T1000 (cell line): ENCODE measurements around the gene PTPRO.

Experiments
- DNase-seq: peaks from one replicate; lab custom pipeline; 2025; ENCODE audit warnings: mixed read lengths; lab: John Stamatoyannopoulos, UW

PTPRO gene

GRCh38 chr12:15446807-15447206 is 124.5 kb downstream of the PTPRO start:
- peak; percentile 42 for DNase-seq

- no peak for DNase-seq
These were observed 131.3 kb downstream of the PTPRO start for GRCh38 chr12:15453613-15454012.

GRCh38 chr12:15458008-15458407 is 135.7 kb downstream of the PTPRO start:
- no peak for DNase-seq

- no peak for DNase-seq
These were observed 146.6 kb downstream of the PTPRO start for GRCh38 chr12:15468911-15469310.

GRCh38 chr12:15469356-15469755 is 147.0 kb downstream of the PTPRO start:
- DNase-seq, result no peak

- no peak for DNase-seq
These were observed 149.7 kb downstream of the PTPRO start for GRCh38 chr12:15472036-15472435.

- DNase-seq, result no peak
These were observed 152.5 kb downstream of the PTPRO start for GRCh38 chr12:15474766-15475165.

- no peak for DNase-seq
These were observed 155.5 kb downstream of the PTPRO start for GRCh38 chr12:15477761-15478160.

- no peak for DNase-seq
These were observed 159.5 kb downstream of the PTPRO start for GRCh38 chr12:15481846-15482245.

- no peak for DNase-seq
These were observed 163.2 kb downstream of the PTPRO start for GRCh38 chr12:15485466-15485865.

- no peak for DNase-seq
These were observed 164.6 kb downstream of the PTPRO start for GRCh38 chr12:15486859-15487258.

GRCh38 chr12:15488481-15488880 is 166.2 kb downstream of the PTPRO start:
- DNase-seq, result no peak

GRCh38 chr12:15494329-15495046 is 172.2 kb downstream of the PTPRO start:
- no peak for DNase-seq

GRCh38 chr12:15495746-15496145 is 173.4 kb downstream of the PTPRO start:
- no peak for DNase-seq

GRCh38 chr12:15496738-15497137 is 174.4 kb downstream of the PTPRO start:
- DNase-seq, result no peak

GRCh38 chr12:15497671-15498292 is 175.5 kb downstream of the PTPRO start:
- DNase-seq, result no peak

- no peak for DNase-seq
These were observed 179.9 kb downstream of the PTPRO start for GRCh38 chr12:15502211-15502610.

- no peak for DNase-seq
These were observed 183.3 kb downstream of the PTPRO start for GRCh38 chr12:15505616-15506015.

GRCh38 chr12:15515010-15515409 is 192.7 kb downstream of the PTPRO start:
- DNase-seq, result no peak

- no peak for DNase-seq
These were observed 197.8 kb downstream of the PTPRO start for GRCh38 chr12:15520083-15520482.

GRCh38 chr12:15520844-15521243 is 198.5 kb downstream of the PTPRO start:
- no peak for DNase-seq

- no peak for DNase-seq
These were observed 200.4 kb downstream of the PTPRO start for GRCh38 chr12:15522574-15523187.

- DNase-seq, result no peak
These were observed 203.1 kb downstream of the PTPRO start for GRCh38 chr12:15525441-15525840.
